K562 (cell line): Measurements from ENCODE around the gene FXYD4. TPM values are rescaled to one million over a fixed set of nuclear protein-coding genes. Genes with fewer than 3 reads are reported as not detected.

Experiments used
- ATF4 ChIP-seq: fragments of 450-650 bp; formaldehyde crosslinking; IDR thresholded peaks from 2 replicates; pipeline ENCODE4 v1.4.0; 2022; ENCODE audit warnings: mild to moderate bottlenecking, moderate library complexity
- CAMTA2 ChIP-seq: fragments of 250-450 bp; sonication (Bioruptor Pico); conservative IDR thresholded peaks from 2 replicates; pipeline ENCODE4 v1.5.1; 2022
- DLX4 ChIP-seq: fragments of 250-450 bp; sonication (Bioruptor Pico); IDR thresholded peaks from 2 replicates; pipeline ENCODE4 v1.6.1; 2021; ENCODE audit warnings: mild to moderate bottlenecking
- ESRRA ChIP-seq: fragments of 450-650 bp; IDR thresholded peaks from 2 replicates; pipeline ENCODE4 v1.6.1; 2014; ENCODE audit warnings: low read depth, mild to moderate bottlenecking, moderate library complexity, borderline replicate concordance
- L3MBTL2 ChIP-seq: fragments of 450-650 bp; IDR thresholded peaks from 2 replicates; pipeline ENCODE4 v1.6.1; 2016; ENCODE audit warnings: mild to moderate bottlenecking, moderate library complexity
- MLX ChIP-seq, 2 experiments: fragments of 450-650 bp in 1 of 2; sonication (generic) in 1 of 2; formaldehyde crosslinking; conservative IDR thresholded peaks; 2 replicates each; pipeline versions ENCODE4 v1.4.0 to v1.8.1; 2020 to 2022; ENCODE audit warnings: mild to moderate bottlenecking in 1 of 2, missing genetic modification reagents in 1 of 2
- MTF1 ChIP-seq: fragments of 250-450 bp; sonication (Bioruptor Pico); IDR thresholded peaks from 2 replicates; pipeline ENCODE4 v1.9.0; 2021; ENCODE audit warnings: moderate library complexity, mild to moderate bottlenecking, inconsistent platforms, borderline replicate concordance
- NEUROD1 ChIP-seq: fragments of 150-350 bp; IDR thresholded peaks from 2 replicates; pipeline ENCODE4 v1.6.1; 2014; ENCODE audit warnings: borderline replicate concordance, low read length, low read depth; ENCODE audit not compliant: partially characterized antibody
- STAT5A ChIP-seq: IDR thresholded peaks from 2 replicates; pipeline ENCODE4 v1.6.1; 2012; ENCODE audit warnings: low read length, inconsistent platforms, borderline replicate concordance
- TFAM ChIP-seq: fragments of 250-450 bp; sonication (Bioruptor Pico); conservative IDR thresholded peaks from 2 replicates; pipeline ENCODE4 v1.5.0; 2021; ENCODE audit warnings: mild to moderate bottlenecking, moderate library complexity
- TRIM28 ChIP-seq: fragments of 450-650 bp; IDR thresholded peaks from 2 replicates; pipeline ENCODE4 v1.6.1; 2017
- ZKSCAN8 ChIP-seq: fragments of 200-800 bp; sonication (Bioruptor generic); IDR thresholded peaks from 2 replicates; pipeline ENCODE4 v1.6.1; 2016; ENCODE audit warnings: missing genetic modification characterization, missing compliant biosample characterization
- ZNF124 ChIP-seq: sonication (generic); formaldehyde crosslinking; IDR thresholded peaks from 2 replicates; pipeline ENCODE4 v1.8.1; 2022; ENCODE audit warnings: missing genetic modification reagents
- ZNF217 ChIP-seq: sonication (generic); formaldehyde crosslinking; IDR thresholded peaks from 2 replicates; pipeline ENCODE4 v1.8.0; 2022; ENCODE audit warnings: mild to moderate bottlenecking, missing genetic modification reagents
- ZNF253 ChIP-seq: fragments of 250-450 bp; sonication (Bioruptor Pico); conservative IDR thresholded peaks from 2 replicates; pipeline ENCODE4 v1.6.1; 2021; ENCODE audit warnings: mild to moderate bottlenecking
- ZNF282 ChIP-seq: sonication (generic); formaldehyde crosslinking; IDR thresholded peaks from 2 replicates; pipeline ENCODE4 v1.8.1; 2023; ENCODE audit warnings: missing genetic modification reagents
- ZNF707 ChIP-seq: fragments of 250-450 bp; sonication (Bioruptor Pico); conservative IDR thresholded peaks from 2 replicates; pipeline ENCODE4 v1.8.0; 2022; ENCODE audit warnings: inconsistent platforms, mild to moderate bottlenecking, moderate library complexity
- polyA plus RNA-seq, 8 experiments: library from polyadenylated mRNA; depleted of rRNA in 4 of 8; stranded (reverse) in 5 of 8; unstranded in 3 of 8; fragments of >200 nt; fragmentation: Nextera tagmentation in 2 of 8; fragmentation: Illumina TruSeq in 1 of 8; extraction: Ambion mirVana in 2 of 8; extraction: Trizol in 1 of 8; gene quantifications; 2 replicates each; pipeline versions ENCODE4 v1.2.1 to v1.2.3, GENCODE V29; 2011 to 2014; ENCODE audit warnings: inconsistent platforms in 1 of 8, missing spikeins in 1 of 8
- total RNA-seq, 7 experiments: library from RNA; depleted of rRNA in 6 of 7; stranded (reverse); fragments of >200 nt in 6 of 7; fragmentation: Illumina TruSeq in 2 of 7; extraction: Trizol in 2 of 7; gene quantifications; 2 replicates each; pipeline versions ENCODE4 v1.2.1 to v1.2.3, GENCODE V29; 2011 to 2021; ENCODE audit warnings: low replicate concordance in 1 of 7
- TF ChIP-seq, protein P1 (sequence below): fragments of 450-650 bp; formaldehyde crosslinking; IDR thresholded peaks from 2 replicates; pipeline ENCODE4 v1.4.0; 2020; ENCODE audit warnings: mild to moderate bottlenecking, moderate library complexity
- TF ChIP-seq, protein P2 (sequence below): fragments of 450-650 bp; IDR thresholded peaks from 2 replicates; pipeline ENCODE4 v1.7.1; 2018; ENCODE audit warnings: mild to moderate bottlenecking, low read depth; ENCODE audit not compliant: partially characterized antibody
- TF ChIP-seq, protein P3 (sequence below): fragments of 450-650 bp; IDR thresholded peaks from 2 replicates; pipeline ENCODE4 v1.6.1; 2016; ENCODE audit warnings: antibody characterized with exemption

Gene FXYD4
- total and polyA plus RNA-seq, 9 of the 15 experiments (the other 6 are each of a cell fraction or from before 2014, with no cell fraction given) = not detected

- TF ChIP-seq, protein P1, sequence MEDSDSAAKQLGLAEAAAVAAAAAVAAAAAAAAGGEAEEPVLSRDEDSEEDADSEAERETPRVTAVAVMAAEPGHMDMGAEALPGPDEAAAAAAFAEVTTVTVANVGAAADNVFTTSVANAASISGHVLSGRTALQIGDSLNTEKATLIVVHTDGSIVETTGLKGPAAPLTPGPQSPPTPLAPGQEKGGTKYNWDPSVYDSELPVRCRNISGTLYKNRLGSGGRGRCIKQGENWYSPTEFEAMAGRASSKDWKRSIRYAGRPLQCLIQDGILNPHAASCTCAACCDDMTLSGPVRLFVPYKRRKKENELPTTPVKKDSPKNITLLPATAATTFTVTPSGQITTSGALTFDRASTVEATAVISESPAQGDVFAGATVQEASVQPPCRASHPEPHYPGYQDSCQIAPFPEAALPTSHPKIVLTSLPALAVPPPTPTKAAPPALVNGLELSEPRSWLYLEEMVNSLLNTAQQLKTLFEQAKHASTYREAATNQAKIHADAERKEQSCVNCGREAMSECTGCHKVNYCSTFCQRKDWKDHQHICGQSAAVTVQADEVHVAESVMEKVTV (CRISPR knock-in tag) = peak; percentile 53; the same call in 1 of the 2 replicates
- TF ChIP-seq ZNF707 (CRISPR knock-in tag) = peak; percentile 75; the same call in 1 of the 2 replicates
- TF ChIP-seq ZKSCAN8 (CRISPR knock-in tag) = peak; percentile 85
- TF ChIP-seq DLX4 (CRISPR knock-in tag) = no peak
- no peak for TF ChIP-seq ZNF253 (CRISPR knock-in tag)
- TF ChIP-seq STAT5A = peak; percentile 99
- TF ChIP-seq NEUROD1 = peak; percentile 97
- TF ChIP-seq, protein P2, sequence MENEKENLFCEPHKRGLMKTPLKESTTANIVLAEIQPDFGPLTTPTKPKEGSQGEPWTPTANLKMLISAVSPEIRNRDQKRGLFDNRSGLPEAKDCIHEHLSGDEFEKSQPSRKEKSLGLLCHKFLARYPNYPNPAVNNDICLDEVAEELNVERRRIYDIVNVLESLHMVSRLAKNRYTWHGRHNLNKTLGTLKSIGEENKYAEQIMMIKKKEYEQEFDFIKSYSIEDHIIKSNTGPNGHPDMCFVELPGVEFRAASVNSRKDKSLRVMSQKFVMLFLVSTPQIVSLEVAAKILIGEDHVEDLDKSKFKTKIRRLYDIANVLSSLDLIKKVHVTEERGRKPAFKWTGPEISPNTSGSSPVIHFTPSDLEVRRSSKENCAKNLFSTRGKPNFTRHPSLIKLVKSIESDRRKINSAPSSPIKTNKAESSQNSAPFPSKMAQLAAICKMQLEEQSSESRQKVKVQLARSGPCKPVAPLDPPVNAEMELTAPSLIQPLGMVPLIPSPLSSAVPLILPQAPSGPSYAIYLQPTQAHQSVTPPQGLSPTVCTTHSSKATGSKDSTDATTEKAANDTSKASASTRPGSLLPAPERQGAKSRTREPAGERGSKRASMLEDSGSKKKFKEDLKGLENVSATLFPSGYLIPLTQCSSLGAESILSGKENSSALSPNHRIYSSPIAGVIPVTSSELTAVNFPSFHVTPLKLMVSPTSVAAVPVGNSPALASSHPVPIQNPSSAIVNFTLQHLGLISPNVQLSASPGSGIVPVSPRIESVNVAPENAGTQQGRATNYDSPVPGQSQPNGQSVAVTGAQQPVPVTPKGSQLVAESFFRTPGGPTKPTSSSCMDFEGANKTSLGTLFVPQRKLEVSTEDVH = peak; percentile 73
- no peak for TF ChIP-seq CAMTA2 (CRISPR knock-in tag)
- no peak for TF ChIP-seq ZNF282 (CRISPR knock-in tag)
- peak; percentile 85 for TF ChIP-seq L3MBTL2
- no peak for TF ChIP-seq ZNF217 (CRISPR knock-in tag)
- TF ChIP-seq MLX (CRISPR knock-in tag; conservative IDR thresholded peaks at IDR 0.05) = peak in 1 of 2 experiments; percentile 87; a peak in 1 of 4 replicates
- peak; percentile 77; the same call in 1 of the 2 replicates for TF ChIP-seq ATF4 (CRISPR knock-in tag)
- TF ChIP-seq, protein P3, sequence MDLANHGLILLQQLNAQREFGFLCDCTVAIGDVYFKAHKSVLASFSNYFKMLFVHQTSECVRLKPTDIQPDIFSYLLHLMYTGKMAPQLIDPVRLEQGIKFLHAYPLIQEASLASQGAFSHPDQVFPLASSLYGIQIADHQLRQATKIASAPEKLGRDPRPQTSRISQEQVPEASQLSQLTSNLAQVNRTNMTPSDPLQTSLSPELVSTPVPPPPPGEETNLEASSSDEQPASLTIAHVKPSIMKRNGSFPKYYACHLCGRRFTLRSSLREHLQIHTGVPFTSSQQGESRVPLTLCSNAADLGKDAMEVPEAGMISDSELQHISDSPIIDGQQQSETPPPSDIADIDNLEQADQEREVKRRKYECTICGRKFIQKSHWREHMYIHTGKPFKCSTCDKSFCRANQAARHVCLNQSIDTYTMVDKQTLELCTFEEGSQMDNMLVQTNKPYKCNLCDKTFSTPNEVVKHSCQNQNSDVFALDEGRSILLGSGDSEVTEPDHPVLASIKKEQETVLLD = peak; percentile 90
- peak; percentile 98; the same call in 1 of the 2 replicates for TF ChIP-seq ESRRA
- no peak for TF ChIP-seq TFAM (CRISPR knock-in tag)
- peak; percentile 80; the same call in 1 of the 2 replicates for TF ChIP-seq MTF1 (CRISPR knock-in tag)
- no peak for TF ChIP-seq ZNF124
- peak; percentile 90 for TF ChIP-seq TRIM28
Observed at GRCh38 chr10:43417950-43418768, 46.7 kb downstream of the FXYD4 start (continued).
